ENCODE measurements around the gene DIP2B. TPM values are rescaled to one million over a fixed set of nuclear protein-coding genes. Genes with fewer than 3 reads are reported as not detected.

The DIP2B gene
- total RNA-seq, 1 experiment from 2014 or later: 20.0 TPM

DNA sequence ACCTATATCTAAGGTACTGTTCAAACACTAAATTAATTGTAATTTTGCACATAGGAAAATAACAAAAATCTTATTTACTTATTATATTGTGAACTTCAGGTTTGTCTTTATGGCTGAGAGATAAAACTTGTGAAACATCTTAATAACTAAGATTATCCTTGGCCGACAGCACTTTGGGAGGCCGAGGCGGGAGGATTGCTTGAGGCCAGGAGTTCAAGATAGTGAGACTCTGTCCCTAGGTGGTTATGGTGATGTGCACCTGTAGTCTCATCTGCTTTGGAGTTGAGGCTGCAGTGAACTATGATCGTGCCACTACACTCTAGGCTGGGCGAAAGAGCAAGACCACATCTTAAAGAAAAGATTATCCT is 22.6 kb downstream of the DIP2B start:
- no peak overlapping the region for H3K18ac ChIP-seq (ENCODE audit: insufficient read length, low read depth, low read length)
- no peaks in the 10 kb centered on the region for H3K4me1 ChIP-seq (ENCODE audit: insufficient read depth, low read length)
- Mint-ChIP-seq H3K27ac (no peak overlapping the region), H3K36me3 (ENCODE audit: insufficient read depth in 1 of 3, low read depth in 3 of 3) (peaks cover 0 to 1% (median 0%) of the 10 kb centered on the region in 3 experiments; a peak in 1 of 7 replicates), H3K4me1 (peaks cover 19 to 27% of the 10 kb centered on the region in 2 experiments), H3K4me3 (no peak overlapping the region), H3K27me3 (ENCODE audit: low read depth) (no peaks in the 10 kb centered on the region), H3K9me3 (no peaks in the 10 kb centered on the region)
- H4K8ac ChIP-seq (replicated peaks; ENCODE audit: insufficient read length, low read depth, low read length): no peak overlapping the region
- no peak overlapping the region for H3K14ac ChIP-seq (ENCODE audit: insufficient read depth, low read length)
- H3K27ac ChIP-seq (ENCODE audit: insufficient read length, low read depth, low read length): no peak overlapping the region
- TF ChIP-seq, protein P1, sequence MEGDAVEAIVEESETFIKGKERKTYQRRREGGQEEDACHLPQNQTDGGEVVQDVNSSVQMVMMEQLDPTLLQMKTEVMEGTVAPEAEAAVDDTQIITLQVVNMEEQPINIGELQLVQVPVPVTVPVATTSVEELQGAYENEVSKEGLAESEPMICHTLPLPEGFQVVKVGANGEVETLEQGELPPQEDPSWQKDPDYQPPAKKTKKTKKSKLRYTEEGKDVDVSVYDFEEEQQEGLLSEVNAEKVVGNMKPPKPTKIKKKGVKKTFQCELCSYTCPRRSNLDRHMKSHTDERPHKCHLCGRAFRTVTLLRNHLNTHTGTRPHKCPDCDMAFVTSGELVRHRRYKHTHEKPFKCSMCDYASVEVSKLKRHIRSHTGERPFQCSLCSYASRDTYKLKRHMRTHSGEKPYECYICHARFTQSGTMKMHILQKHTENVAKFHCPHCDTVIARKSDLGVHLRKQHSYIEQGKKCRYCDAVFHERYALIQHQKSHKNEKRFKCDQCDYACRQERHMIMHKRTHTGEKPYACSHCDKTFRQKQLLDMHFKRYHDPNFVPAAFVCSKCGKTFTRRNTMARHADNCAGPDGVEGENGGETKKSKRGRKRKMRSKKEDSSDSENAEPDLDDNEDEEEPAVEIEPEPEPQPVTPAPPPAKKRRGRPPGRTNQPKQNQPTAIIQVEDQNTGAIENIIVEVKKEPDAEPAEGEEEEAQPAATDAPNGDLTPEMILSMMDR (conservative IDR thresholded peaks at IDR 0.05): no peak
- no peak overlapping the region for H2BK120ac ChIP-seq (ENCODE audit: low read depth, low read length, poor library complexity, severe bottlenecking)
- H3K79me1 ChIP-seq (ENCODE audit: insufficient read depth, low read depth, low read length, poor library complexity, severe bottlenecking): peaks cover 2% of the 10 kb centered on the region
- H2BK5ac ChIP-seq (ENCODE audit: insufficient read length, low read length): no peak overlapping the region
- no peak overlapping the region for H2BK15ac ChIP-seq (ENCODE audit: low read depth, low read length)
- no peaks in the 10 kb centered on the region for H3K23me2 ChIP-seq (ENCODE audit: insufficient read length, low read depth, low read length, poor library complexity, severe bottlenecking)
- no peak overlapping the region for H3K4ac ChIP-seq (ENCODE audit: low read depth, low read length)
- H2AFZ ChIP-seq (ENCODE audit: low read length): no peak overlapping the region
- H3K27me3 ChIP-seq (ENCODE audit: insufficient read depth, low read length): no peaks in the 10 kb centered on the region
- H2BK20ac ChIP-seq (ENCODE audit: low read depth, low read length, poor library complexity, severe bottlenecking): no peak overlapping the region
- H3K9me3 ChIP-seq (ENCODE audit: control insufficient read depth, low read depth, low read length): no peaks in the 10 kb centered on the region
- H3K23ac ChIP-seq (ENCODE audit: insufficient read length, low read depth, low read length): no peak overlapping the region
- no peak overlapping the region for H3T11ph ChIP-seq (ENCODE audit: low read length)
- H3K56ac ChIP-seq (ENCODE audit: insufficient read length, low read depth, low read length): no peak overlapping the region
- no CpG with 5 or more reads among the region's 5 CpGs for WGBS (ENCODE audit: extremely low coverage, insufficient read length, low lambda C conversion rate)
- H4K20me1 ChIP-seq (ENCODE audit: control insufficient read depth, insufficient read depth, insufficient read length): no peaks in the 10 kb centered on the region
- peaks cover 4% of the 10 kb centered on the region; the same call in 1 of the 2 replicates for H3K79me2 ChIP-seq (ENCODE audit: insufficient read depth, low read length)
- no peak overlapping the region for H4K5ac ChIP-seq (ENCODE audit: insufficient read length, low read depth, low read length)
- H2AK5ac ChIP-seq (ENCODE audit: insufficient read length, low read length): no peak overlapping the region
- no peak for DNase-seq
- no peak overlapping the region for H4K91ac ChIP-seq (ENCODE audit: insufficient read length, low read depth, low read length)
- no peak overlapping the region for H3K9ac ChIP-seq (ENCODE audit: extremely low read depth, insufficient read length, low read length)
- H3K4me2 ChIP-seq (ENCODE audit: insufficient read depth, insufficient read length, low read length): no peak overlapping the region
- no peak overlapping the region for H2BK12ac ChIP-seq (ENCODE audit: insufficient read length, low read depth, low read length)

Measured in H9 (cell line).